Body of pancreas (tissue), 4 donors: Measurements from ENCODE around the gene CHCHD2.

Source experiments
- CTCF ChIP-seq, 7 experiments: fragments of 450-650 bp in 4 of 7; fragments of 200-600 bp in 3 of 7; sonication (generic) in 3 of 7; IDR thresholded peaks; one replicate each; pipeline ENCODE4 v1.5.1; 2016 to 2019; ENCODE audit warnings: antibody characterized with exemption in 7 of 7
- POLR2A ChIP-seq, 3 donors: fragments of 450-650 bp; IDR thresholded peaks; one replicate each; pipeline ENCODE4 v1.6.1; 2016; ENCODE audit warnings: antibody characterized with exemption in 3 of 3, mild to moderate bottlenecking in 2 of 3

GRCh38 chr7:56107954-56108258 is 1.6 kb upstream of the CHCHD2 start:
- no peak for TF ChIP-seq CTCF (IDR thresholded peaks at IDR 0.05)
- no peak for TF ChIP-seq POLR2A (IDR thresholded peaks at IDR 0.05)
